HUES64 (cell line): ENCODE data around the gene TLCD2. TPM values are rescaled to one million over a fixed set of nuclear protein-coding genes. Genes with fewer than 3 reads are reported as not detected.

Source experiments
- H3K27ac ChIP-seq: 2 replicates; pipeline ENCODE4 v1.7.0; 2013; ENCODE audit warnings: low read depth, low read length, inconsistent platforms
- H3K27me3 ChIP-seq: 2 replicates; pipeline ENCODE4 v1.6.1; 2013; ENCODE audit warnings: mild to moderate bottlenecking, low read length; ENCODE audit not compliant: insufficient read depth
- H3K36me3 ChIP-seq: 2 replicates; pipeline ENCODE4 v1.6.1; 2013; ENCODE audit warnings: mild to moderate bottlenecking, low read length; ENCODE audit not compliant: insufficient read depth
- H3K4me1 ChIP-seq: 2 replicates; pipeline ENCODE4 v1.6.1; 2013; ENCODE audit warnings: mild to moderate bottlenecking, low read length, moderate library complexity; ENCODE audit not compliant: insufficient read depth
- H3K4me3 ChIP-seq: 2 replicates; pipeline ENCODE4 v1.5.1; 2013; ENCODE audit warnings: mild to moderate bottlenecking, low read length, moderate library complexity
- H3K9ac ChIP-seq: 2 replicates; pipeline ENCODE4 v1.6.1; 2013; ENCODE audit warnings: mild to moderate bottlenecking, low read depth, low read length
- H3K9me3 ChIP-seq: 2 replicates; pipeline ENCODE4 v1.6.1; 2013; ENCODE audit warnings: low read depth, low read length; ENCODE audit not compliant: insufficient read depth
- WGBS: fragments of 150-250, 120-280 bp; methylation state at CpG from one replicate; pipeline ENCODE4 v1.1.7; 2013; ENCODE audit warnings: missing lambda C conversion rate; 5-methylcytosine and 5-hydroxymethylcytosine counted together
- polyA plus RNA-seq, 2 experiments: library from polyadenylated mRNA; stranded (reverse); fragments of 50-300 nt; gene quantifications; one replicate each; pipeline ENCODE4 v1.2.3, GENCODE V29; 2013

The TLCD2 gene
- polyA plus RNA-seq (2013, experiment 1 of 2) = 0.15 TPM
- polyA plus RNA-seq (2013, experiment 2 of 2) = 0.32 TPM

- H3K9ac ChIP-seq = peak within 1 kb of the TSS; percentile 50; the same call in 1 of the 2 replicates
- H3K27me3 ChIP-seq = peaks cover 19% of the 10 kb centered on the region
- peaks cover 21% of the 10 kb centered on the region; the same call in 1 of the 2 replicates for H3K36me3 ChIP-seq
- no peaks in the 10 kb centered on the region for H3K9me3 ChIP-seq
- WGBS = under 1% methylated on average over 83 of the region's 83 CpGs
- H3K4me3 ChIP-seq = peak within 1 kb of the TSS; percentile 72
- peaks cover 24% of the 10 kb centered on the region; the same call in 1 of the 2 replicates for H3K4me1 ChIP-seq
- no peak within 1 kb of the TSS for H3K27ac ChIP-seq
Measured at GRCh38 chr17:1709971-1710806, at the start of gene TLCD2. TSS of gene TLCD2 (minus strand) at chr17:1710377. CDS start at chr17:1710242, 135 bp downstream.

GRCh38 chr17:1759529-1759928 is 49.4 kb upstream of the TLCD2 start:
- H3K9ac ChIP-seq = no peak overlapping the region
- H3K27me3 ChIP-seq = no peaks in the 10 kb centered on the region
- H3K27ac ChIP-seq = no peak overlapping the region
- H3K4me1 ChIP-seq = peaks cover 18% of the 10 kb centered on the region
- H3K36me3 ChIP-seq = no peaks in the 10 kb centered on the region
- 86% methylated on average over 2 of the region's 5 CpGs for WGBS
- no peak overlapping the region for H3K4me3 ChIP-seq
- H3K9me3 ChIP-seq = no peaks in the 10 kb centered on the region

- H3K9ac ChIP-seq = no peak overlapping the region
- 93% methylated on average over 15 of the region's 15 CpGs for WGBS
- peaks cover 18% of the 10 kb centered on the region for H3K4me1 ChIP-seq
- no peaks in the 10 kb centered on the region for H3K9me3 ChIP-seq
- no peaks in the 10 kb centered on the region for H3K27me3 ChIP-seq
- no peaks in the 10 kb centered on the region for H3K36me3 ChIP-seq
- H3K27ac ChIP-seq = no peak overlapping the region
- no peak overlapping the region for H3K4me3 ChIP-seq
Measured at GRCh38 chr17:1758807-1759206, 48.6 kb upstream of the TLCD2 start.

GRCh38 chr17:1755827-1756262 is 45.7 kb upstream of the TLCD2 start:
- H3K27ac ChIP-seq = no peak overlapping the region
- 75% methylated on average over 17 of the region's 17 CpGs for WGBS
- no peaks in the 10 kb centered on the region for H3K27me3 ChIP-seq
- H3K4me1 ChIP-seq = peaks cover 6% of the 10 kb centered on the region; the same call in 1 of the 2 replicates
- H3K9ac ChIP-seq = no peak overlapping the region
- H3K4me3 ChIP-seq = no peak overlapping the region
- H3K36me3 ChIP-seq = no peaks in the 10 kb centered on the region
- H3K9me3 ChIP-seq = no peaks in the 10 kb centered on the region

- Histone ChIP-seq H3K9me3 (no peaks in the 10 kb centered on the region), H3K4me3 (no peak overlapping the region), H3K36me3 (no peaks in the 10 kb centered on the region), H3K9ac (no peak overlapping the region), H3K4me1 (peaks cover 6% of the 10 kb centered on the region; the same call in 1 of the 2 replicates), H3K27me3 (no peaks in the 10 kb centered on the region), H3K27ac (no peak overlapping the region)
- WGBS = 90% methylated on average over 20 of the region's 20 CpGs
Measured at GRCh38 chr17:1755252-1755826, 45.2 kb upstream of the TLCD2 start.

- Histone ChIP-seq H3K27me3 (no peaks in the 10 kb centered on the region), H3K9me3 (no peaks in the 10 kb centered on the region), H3K9ac (no peak overlapping the region), H3K4me1 (peaks cover 6% of the 10 kb centered on the region; the same call in 1 of the 2 replicates), H3K36me3 (no peaks in the 10 kb centered on the region), H3K4me3 (no peak overlapping the region), H3K27ac (no peak overlapping the region)
- 81% methylated on average over 22 of the region's 25 CpGs for WGBS
Measured at GRCh38 chr17:1754430-1755112, 44.4 kb upstream of the TLCD2 start.

- no peak overlapping the region for H3K4me3 ChIP-seq
- H3K27me3 ChIP-seq = no peaks in the 10 kb centered on the region
- H3K36me3 ChIP-seq = no peaks in the 10 kb centered on the region
- no peak overlapping the region for H3K9ac ChIP-seq
- H3K27ac ChIP-seq = no peak overlapping the region
- peaks cover 6% of the 10 kb centered on the region; the same call in 1 of the 2 replicates for H3K4me1 ChIP-seq
- no peaks in the 10 kb centered on the region for H3K9me3 ChIP-seq
- WGBS = 79% methylated on average over 23 of the region's 23 CpGs
Measured at GRCh38 chr17:1753767-1754429, 43.7 kb upstream of the TLCD2 start.

GRCh38 chr17:1752425-1753262 is 42.5 kb upstream of the TLCD2 start:
- H3K9me3 ChIP-seq = no peaks in the 10 kb centered on the region
- H3K27ac ChIP-seq = no peak overlapping the region
- H3K4me3 ChIP-seq = no peak overlapping the region
- H3K9ac ChIP-seq = 0 out of 2 replicates have a peak overlapping the region, but pooled peaks have one; percentile 12
- no peaks in the 10 kb centered on the region for H3K36me3 ChIP-seq
- WGBS = 63% methylated on average over 15 of the region's 18 CpGs
- peaks cover 6% of the 10 kb centered on the region; the same call in 1 of the 2 replicates for H3K4me1 ChIP-seq
- H3K27me3 ChIP-seq = no peaks in the 10 kb centered on the region

- 85% methylated on average over 9 of the region's 9 CpGs for WGBS
- H3K9me3 ChIP-seq = no peaks in the 10 kb centered on the region
Measured at GRCh38 chr17:1750628-1751027, 40.5 kb upstream of the TLCD2 start.

GRCh38 chr17:1746975-1747543 is 36.9 kb upstream of the TLCD2 start:
- H3K4me3 ChIP-seq = no peak overlapping the region
- WGBS = 85% methylated on average over 22 of the region's 22 CpGs
- H3K27me3 ChIP-seq = no peaks in the 10 kb centered on the region

More at GRCh38 chr17:1750628-1751027, 40.5 kb upstream of the TLCD2 start:
- Histone ChIP-seq H3K4me3 (no peak overlapping the region), H3K27me3 (no peaks in the 10 kb centered on the region), H3K36me3 (no peaks in the 10 kb centered on the region), H3K4me1 (peaks cover 6% of the 10 kb centered on the region; the same call in 1 of the 2 replicates), H3K27ac (no peak overlapping the region), H3K9ac (no peak overlapping the region)

More at GRCh38 chr17:1746975-1747543, 36.9 kb upstream of the TLCD2 start:
- Histone ChIP-seq H3K9me3 (no peaks in the 10 kb centered on the region), H3K4me1 (no peaks in the 10 kb centered on the region), H3K27ac (no peak overlapping the region), H3K9ac (no peak overlapping the region), H3K36me3 (no peaks in the 10 kb centered on the region)
